Measurements from ENCODE around the gene SLC24A3. TPM values are rescaled to one million over a fixed set of nuclear protein-coding genes. Genes with fewer than 3 reads are reported as not detected.

SLC24A3 gene
- total RNA-seq, 1 donor from 2014 or later = 0.79 TPM

GRCh38 chr20:19679900-19680495 is 467.6 kb downstream of the SLC24A3 start:
- Histone ChIP-seq H2AFZ (ENCODE audit: low read depth, low read length) (no peak overlapping the region), H4K20me1 (ENCODE audit: insufficient read depth, low read length) (no peaks in the 10 kb centered on the region), H3K4me1 (ENCODE audit: insufficient read depth, low read length) (no peaks in the 10 kb centered on the region), H3K4me3 (ENCODE audit: insufficient read depth, low read depth, low read length) (no peak overlapping the region), H3K27me3 (ENCODE audit: insufficient read depth, low read length) (no peaks in the 10 kb centered on the region), H3K79me2 (ENCODE audit: insufficient read depth, low read length) (no peaks in the 10 kb centered on the region), H3K9me3 (ENCODE audit: insufficient read depth, low read depth, low read length) (no peaks in the 10 kb centered on the region), H3K4me2 (ENCODE audit: low read length) (no peak overlapping the region), H3K9ac (ENCODE audit: low read length) (no peak overlapping the region), H3K36me3 (ENCODE audit: insufficient read depth, low read length) (no peaks in the 10 kb centered on the region), H3K27ac (ENCODE audit: low read depth, low read length) (no peak overlapping the region)
- Mint-ChIP-seq H3K4me1 (ENCODE audit: low read depth, unreplicated experiment) (no peaks in the 10 kb centered on the region), H3K27ac (ENCODE audit: unreplicated experiment) (no peak overlapping the region), H3K36me3 (ENCODE audit: low read depth, unreplicated experiment) (no peaks in the 10 kb centered on the region), H3K9me3 (ENCODE audit: unreplicated experiment) (peaks cover 7% of the 10 kb centered on the region), H3K4me3 (ENCODE audit: unreplicated experiment) (no peak overlapping the region), H3K27me3 (ENCODE audit: low read depth, unreplicated experiment) (peaks cover 18% of the 10 kb centered on the region)
- DNase-seq (ENCODE audit: low read depth) (no peak), FAIRE-seq (no peak)
- no peak for TF ChIP-seq CTCF (IDR thresholded peaks at IDR 0.05; ENCODE audit: insufficient read depth, low read depth, low read length)
- TF ChIP-seq EZH2 (IDR thresholded peaks at IDR 0.05; ENCODE audit: insufficient read depth, low read length) = no peak

GRCh38 chr20:19682249-19682648 is 469.8 kb downstream of the SLC24A3 start:
- FAIRE-seq (no peak), DNase-seq (ENCODE audit: low read depth) (no peak)
- Histone ChIP-seq H3K4me1 (ENCODE audit: insufficient read depth, low read length) (no peaks in the 10 kb centered on the region), H3K9me3 (ENCODE audit: insufficient read depth, low read depth, low read length) (no peaks in the 10 kb centered on the region), H3K79me2 (ENCODE audit: insufficient read depth, low read length) (no peaks in the 10 kb centered on the region), H3K4me3 (ENCODE audit: insufficient read depth, low read depth, low read length) (no peak overlapping the region), H2AFZ (ENCODE audit: low read depth, low read length) (no peak overlapping the region), H4K20me1 (ENCODE audit: insufficient read depth, low read length) (no peaks in the 10 kb centered on the region), H3K4me2 (ENCODE audit: low read length) (no peak overlapping the region), H3K36me3 (ENCODE audit: insufficient read depth, low read length) (no peaks in the 10 kb centered on the region), H3K9ac (ENCODE audit: low read length) (no peak overlapping the region), H3K27me3 (ENCODE audit: insufficient read depth, low read length) (no peaks in the 10 kb centered on the region), H3K27ac (ENCODE audit: low read depth, low read length) (no peak overlapping the region)
- H3K27ac Mint-ChIP-seq (ENCODE audit: unreplicated experiment) = no peak overlapping the region
- H3K27me3 Mint-ChIP-seq (ENCODE audit: low read depth, unreplicated experiment) = peaks cover 16% of the 10 kb centered on the region
- H3K4me3 Mint-ChIP-seq (ENCODE audit: unreplicated experiment) = no peak overlapping the region
- H3K9me3 Mint-ChIP-seq (ENCODE audit: unreplicated experiment) = peaks cover 17% of the 10 kb centered on the region
- TF ChIP-seq EZH2 (IDR thresholded peaks at IDR 0.05; ENCODE audit: insufficient read depth, low read length) = no peak
- no peak for TF ChIP-seq CTCF (IDR thresholded peaks at IDR 0.05; ENCODE audit: insufficient read depth, low read depth, low read length)
- no peaks in the 10 kb centered on the region for H3K36me3 Mint-ChIP-seq (ENCODE audit: low read depth, unreplicated experiment)
- H3K4me1 Mint-ChIP-seq (ENCODE audit: low read depth, unreplicated experiment) = no peaks in the 10 kb centered on the region

DNA sequence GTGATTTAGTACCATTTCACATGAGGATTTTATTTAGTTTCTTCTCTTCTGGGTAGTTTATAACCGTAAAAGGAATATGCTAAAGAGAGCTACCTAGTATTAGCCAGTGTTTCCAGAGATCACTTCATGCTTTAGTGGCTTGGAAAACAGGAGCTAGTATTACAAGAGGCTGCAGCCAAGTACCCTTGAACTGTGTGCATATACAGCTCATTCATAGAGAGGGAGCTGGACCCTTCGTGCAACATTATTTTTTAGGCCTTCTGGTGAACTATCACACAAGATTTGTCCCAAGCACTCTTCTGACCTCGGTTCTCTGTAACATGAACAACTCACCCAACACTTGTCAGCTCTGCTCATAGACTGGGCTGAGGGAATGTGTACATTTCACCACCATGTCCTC is 470.7 kb downstream of the SLC24A3 start:
- Mint-ChIP-seq H3K9me3 (ENCODE audit: unreplicated experiment) (peaks cover 14% of the 10 kb centered on the region), H3K4me1 (ENCODE audit: low read depth, unreplicated experiment) (no peaks in the 10 kb centered on the region), H3K27ac (ENCODE audit: unreplicated experiment) (no peak overlapping the region), H3K27me3 (ENCODE audit: low read depth, unreplicated experiment) (peaks cover 16% of the 10 kb centered on the region), H3K4me3 (ENCODE audit: unreplicated experiment) (no peak overlapping the region), H3K36me3 (ENCODE audit: low read depth, unreplicated experiment) (no peaks in the 10 kb centered on the region)
- no peak overlapping the region for H3K9ac ChIP-seq (ENCODE audit: low read length)
- no peak overlapping the region for H2AFZ ChIP-seq (ENCODE audit: low read depth, low read length)
- H3K27ac ChIP-seq (ENCODE audit: low read depth, low read length) = no peak overlapping the region
- no peaks in the 10 kb centered on the region for H3K79me2 ChIP-seq (ENCODE audit: insufficient read depth, low read length)
- no peak for DNase-seq (ENCODE audit: low read depth)
- no peaks in the 10 kb centered on the region for H3K4me1 ChIP-seq (ENCODE audit: insufficient read depth, low read length)
- no peak overlapping the region for H3K4me2 ChIP-seq (ENCODE audit: low read length)
- H4K20me1 ChIP-seq (ENCODE audit: insufficient read depth, low read length) = no peaks in the 10 kb centered on the region
- H3K36me3 ChIP-seq (ENCODE audit: insufficient read depth, low read length) = no peaks in the 10 kb centered on the region
- no peak for FAIRE-seq
- TF ChIP-seq CTCF (IDR thresholded peaks at IDR 0.05; ENCODE audit: insufficient read depth, low read depth, low read length) (no peak), EZH2 (IDR thresholded peaks at IDR 0.05; ENCODE audit: insufficient read depth, low read length) (no peak)
- H3K9me3 ChIP-seq (ENCODE audit: insufficient read depth, low read depth, low read length) = no peaks in the 10 kb centered on the region
- no peak overlapping the region for H3K4me3 ChIP-seq (ENCODE audit: insufficient read depth, low read depth, low read length)
- no peaks in the 10 kb centered on the region for H3K27me3 ChIP-seq (ENCODE audit: insufficient read depth, low read length)

Data from astrocyte (in vitro differentiated cells and primary cell).